GM13977 (cell line): ENCODE data around the gene NUBPL.
"Not testable (repeated sequence)": the region's sequence is repeated elsewhere in the genome, so short reads cannot be mapped to it uniquely, and the experiment has no call there.

Source experiments
- DNase-seq: peaks from one replicate; pipeline ENCODE4 v3.0.0; 2012; ENCODE audit warnings: low spot score
- in situ Hi-C: fragments of 300-500 bp; cut with MboI; formaldehyde crosslinking; loops from one replicate; pipeline ENCODE4 v1.12.0; 2022; ENCODE audit warnings: low sequenced_read_pairs, low pct_unique_long_range_greater_than_20kb, mixed read lengths, inconsistent platforms; ENCODE audit not compliant: unreplicated experiment
- TF ChIP-seq, protein P1 (sequence below): IDR thresholded peaks from 2 replicates; pipeline ENCODE4 v1.5.1; 2012; ENCODE audit warnings: mild to moderate bottlenecking, control low read depth; ENCODE audit not compliant: insufficient read depth; ENCODE audit errors: extremely low read depth, missing control alignments

NUBPL gene

GRCh38 chr14:31842899-31843298, 281.7 kb downstream of the NUBPL start:
- in situ Hi-C loops = no loop called here
- TF ChIP-seq, protein P1, sequence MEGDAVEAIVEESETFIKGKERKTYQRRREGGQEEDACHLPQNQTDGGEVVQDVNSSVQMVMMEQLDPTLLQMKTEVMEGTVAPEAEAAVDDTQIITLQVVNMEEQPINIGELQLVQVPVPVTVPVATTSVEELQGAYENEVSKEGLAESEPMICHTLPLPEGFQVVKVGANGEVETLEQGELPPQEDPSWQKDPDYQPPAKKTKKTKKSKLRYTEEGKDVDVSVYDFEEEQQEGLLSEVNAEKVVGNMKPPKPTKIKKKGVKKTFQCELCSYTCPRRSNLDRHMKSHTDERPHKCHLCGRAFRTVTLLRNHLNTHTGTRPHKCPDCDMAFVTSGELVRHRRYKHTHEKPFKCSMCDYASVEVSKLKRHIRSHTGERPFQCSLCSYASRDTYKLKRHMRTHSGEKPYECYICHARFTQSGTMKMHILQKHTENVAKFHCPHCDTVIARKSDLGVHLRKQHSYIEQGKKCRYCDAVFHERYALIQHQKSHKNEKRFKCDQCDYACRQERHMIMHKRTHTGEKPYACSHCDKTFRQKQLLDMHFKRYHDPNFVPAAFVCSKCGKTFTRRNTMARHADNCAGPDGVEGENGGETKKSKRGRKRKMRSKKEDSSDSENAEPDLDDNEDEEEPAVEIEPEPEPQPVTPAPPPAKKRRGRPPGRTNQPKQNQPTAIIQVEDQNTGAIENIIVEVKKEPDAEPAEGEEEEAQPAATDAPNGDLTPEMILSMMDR = no peak
- DNase-seq = no peak

- no peak for DNase-seq
- in situ Hi-C loops = no loop called here
- TF ChIP-seq, protein P1 = no peak
Observed at GRCh38 chr14:31843361-31844091, 282.3 kb downstream of the NUBPL start.

DNA sequence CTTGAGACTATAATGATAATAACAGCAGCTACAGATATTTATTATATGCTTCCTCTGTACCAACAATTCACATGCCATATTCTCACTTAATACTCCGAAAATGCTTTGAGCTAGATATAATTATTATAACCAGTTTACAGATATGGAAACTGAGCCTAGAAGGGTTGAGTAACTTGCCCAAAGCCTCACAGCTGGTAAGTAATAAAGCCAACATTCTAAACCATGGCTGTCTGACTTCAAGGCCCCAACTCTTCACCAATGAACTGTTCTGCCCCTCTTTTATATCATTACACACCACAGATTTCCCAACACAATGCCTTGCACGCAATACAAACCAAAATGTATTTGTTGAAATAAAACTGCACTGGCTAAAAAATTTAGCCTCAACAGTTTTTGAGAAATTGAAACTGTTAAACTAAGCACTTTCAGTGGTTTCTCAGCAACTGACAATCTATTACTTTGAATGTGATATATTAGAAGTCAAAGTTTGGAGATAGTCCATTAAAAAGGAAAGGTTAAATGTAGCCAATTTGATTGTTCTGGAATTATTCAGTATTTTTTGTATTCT, 293.4 kb downstream of the NUBPL start:
- no peak for DNase-seq
- in situ Hi-C loops = no loop called here
- TF ChIP-seq, protein P1 = no peak

DNA sequence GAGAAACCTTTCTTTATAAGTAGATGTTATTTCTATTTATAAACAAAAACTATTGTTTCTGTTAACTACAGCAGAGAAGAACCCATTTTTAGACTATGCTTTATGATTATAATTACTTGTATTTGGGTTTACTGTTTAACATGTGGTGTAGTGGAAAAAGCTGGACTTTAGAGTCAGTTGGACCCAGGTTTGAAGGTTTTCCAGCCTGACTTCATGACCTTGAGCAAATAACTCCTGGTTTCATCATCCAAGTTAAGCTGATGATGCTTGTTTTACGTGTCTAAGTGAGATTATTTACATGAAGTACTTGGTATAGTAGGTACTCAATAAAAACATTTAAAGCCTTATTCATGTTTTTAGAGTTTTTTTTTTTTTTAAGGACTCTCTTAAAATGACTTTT, 294.1 kb downstream of the NUBPL start:
- DNase-seq = no peak
- TF ChIP-seq, protein P1 = no peak
- in situ Hi-C loops = no loop called here

DNA sequence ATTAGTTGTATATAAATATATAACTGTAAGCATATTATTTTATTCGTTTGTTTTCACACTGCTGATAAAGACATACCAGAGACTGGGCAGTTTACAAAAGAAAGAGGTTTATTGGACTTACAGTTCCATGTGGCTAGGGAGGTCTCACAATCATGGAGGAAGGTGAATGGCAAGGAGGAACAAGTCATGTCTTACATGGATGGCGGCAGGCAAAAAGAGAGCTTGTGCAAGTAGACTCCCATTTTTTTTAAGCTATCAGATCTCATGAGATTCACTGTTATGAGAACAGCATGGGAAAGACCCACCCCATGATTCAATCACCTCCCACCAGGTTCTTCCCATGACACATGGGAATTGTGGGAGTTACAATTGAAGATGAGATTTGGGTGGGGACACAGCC, 294.8 kb downstream of the NUBPL start:
- in situ Hi-C loops, DNase-seq: not testable (repeated sequence)

- in situ Hi-C loops = no loop called here
- TF ChIP-seq, protein P1 = no peak
- DNase-seq = no peak
Observed at GRCh38 chr14:31858868-31859267, 297.7 kb downstream of the NUBPL start.
